Gastroesophageal sphincter (tissue), 4 donors: Measurements from ENCODE around the gene TMEM243. TPM values are rescaled to one million over a fixed set of nuclear protein-coding genes. Genes with fewer than 3 reads are reported as not detected.

Experiments
- ATAC-seq: fragments of 150-250 bp; one replicate; pipeline ENCODE4 v1.9.1; 2016; ENCODE audit warnings: mild to moderate bottlenecking, moderate library complexity
- H3K27ac ChIP-seq, 4 donors: fragments of 200-600 bp; sonication (generic) in 3 of 4; 1 replicate in 3 of 4; 2 replicates in 1 of 4; pipeline ENCODE4 v1.5.1; 2016 to 2019
- H3K27me3 ChIP-seq: fragments of 200-600 bp; sonication (generic); one replicate; pipeline ENCODE4 v1.5.1; 2019
- H3K36me3 ChIP-seq, 2 donors: fragments of 200-600 bp; sonication (generic); one replicate each; pipeline ENCODE4 v1.5.1; 2019; ENCODE audit warnings: control low read depth in 1 of 2
- H3K4me1 ChIP-seq, 3 donors: fragments of 200-600 bp; sonication (generic); 1 replicate in 2 of 3; 2 replicates in 1 of 3; pipeline ENCODE4 v1.5.1; 2016 to 2019; ENCODE audit warnings: control low read depth in 2 of 3
- H3K4me3 ChIP-seq, 2 donors: fragments of 200-600 bp; sonication (generic); one replicate each; pipeline ENCODE4 v1.5.1; 2019; ENCODE audit warnings: mild to moderate bottlenecking in 1 of 2, moderate library complexity in 1 of 2
- H3K9me3 ChIP-seq, 3 donors: fragments of 200-600 bp; sonication (generic); one replicate each; pipeline ENCODE4 v1.5.1; 2017 to 2019; ENCODE audit warnings: control low read depth in 2 of 3
- EP300 ChIP-seq: sonication (generic); formaldehyde crosslinking; IDR thresholded peaks from one replicate; pipeline ENCODE4 v1.6.1; 2017; ENCODE audit warnings: antibody characterized with exemption, mild to moderate bottlenecking
- POLR2A ChIP-seq, 2 donors: fragments of 450-650 bp; IDR thresholded peaks; one replicate each; pipeline ENCODE4 v1.6.1; 2017; ENCODE audit warnings: antibody characterized with exemption in 2 of 2, mild to moderate bottlenecking in 2 of 2, moderate library complexity in 1 of 2
- POLR2AphosphoS5 ChIP-seq: sonication (generic); formaldehyde crosslinking; IDR thresholded peaks from one replicate; pipeline ENCODE4 v1.6.1; 2017; ENCODE audit warnings: antibody characterized with exemption
- WGBS, 2 donors: methylation state at CpG; one replicate each; pipeline ENCODE4 v1.1.5; 2018; ENCODE audit warnings: low coverage in 1 of 2; 5-methylcytosine and 5-hydroxymethylcytosine counted together
- total RNA-seq, 4 donors: library from RNA; depleted of rRNA; stranded (reverse); fragments of >200 nt; gene quantifications; one replicate each; pipeline ENCODE4 v1.1.0, GENCODE V29; 2016
- TF ChIP-seq, protein P1 (sequence below), 4 experiments: fragments of 200-600 bp in 2 of 4; fragments of 450-650 bp in 2 of 4; sonication (generic) in 1 of 4; IDR thresholded peaks; one replicate each; pipeline ENCODE4 v1.5.1; 2017 to 2019; ENCODE audit warnings: antibody characterized with exemption in 4 of 4, mild to moderate bottlenecking in 2 of 4, moderate library complexity in 2 of 4

Gene TMEM243
- total RNA-seq, 4 donors from 2014 or later = 10.8 to 38.4 (median 22.1) TPM

DNA sequence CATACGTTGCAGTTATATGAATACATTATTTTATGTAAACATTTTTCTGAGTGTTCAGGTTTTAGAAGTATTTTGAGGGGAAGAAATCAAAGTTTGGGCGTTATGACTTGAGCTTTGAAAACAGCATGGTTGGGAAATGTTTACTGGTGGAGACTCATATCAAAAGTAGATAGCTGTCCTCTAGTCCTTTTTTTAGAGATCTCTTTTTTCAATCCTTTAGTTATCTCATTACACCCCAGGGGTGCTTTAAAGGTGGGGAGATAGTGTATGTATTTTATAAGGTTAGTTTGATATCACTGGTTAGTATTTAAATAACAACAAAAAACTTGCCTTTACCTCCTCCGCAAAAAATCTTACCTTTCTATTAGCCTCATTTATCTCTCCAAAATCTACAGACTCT is 65.0 kb downstream of the TMEM243 start:
- peaks cover 15 to 69% (median 19%) of the 10 kb centered on the region in 3 donors for H3K4me1 ChIP-seq
- 10 to 23% methylated on average over 3 of the region's 3 CpGs for WGBS, 2 donors
- no peak for ATAC-seq

DNA sequence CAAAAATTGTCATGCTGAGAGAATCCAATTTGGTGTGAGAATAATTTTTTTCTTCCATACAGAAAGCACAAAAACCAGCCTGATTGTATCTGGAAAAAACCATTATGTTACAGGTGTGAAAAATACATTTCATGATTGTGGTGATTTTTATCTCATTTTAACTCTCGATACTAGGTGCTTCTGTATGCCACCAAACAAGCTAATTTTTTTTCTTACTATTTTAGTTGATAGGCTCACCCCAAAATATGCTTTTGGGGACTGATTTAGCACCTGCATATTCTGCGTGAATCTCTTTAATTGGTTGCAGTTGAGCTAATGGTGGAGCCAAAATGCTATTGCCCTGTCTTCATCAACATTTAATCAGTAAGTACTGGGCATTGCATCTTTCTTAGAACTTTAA is 65.4 kb downstream of the TMEM243 start:
- no peak for ATAC-seq
- Histone ChIP-seq H3K4me3 (peak overlapping the region; percentile 67 to 92), H3K36me3 (no peaks in the 10 kb centered on the region), H3K27me3 (no peaks in the 10 kb centered on the region), H3K4me1 (peaks cover 15 to 65% (median 17%) of the 10 kb centered on the region in 3 donors), H3K27ac (peak overlapping the region; percentile 91 to 98 (median 96)), H3K9me3 (no peaks in the 10 kb centered on the region)
- 0 to 29% methylated on average over 1 to 2 of the region's 2 CpGs for WGBS, 2 donors
- TF ChIP-seq POLR2A (IDR thresholded peaks at IDR 0.05) (no peak), POLR2AphosphoS5 (no peak), EP300 (no peak)
- TF ChIP-seq, protein P1, sequence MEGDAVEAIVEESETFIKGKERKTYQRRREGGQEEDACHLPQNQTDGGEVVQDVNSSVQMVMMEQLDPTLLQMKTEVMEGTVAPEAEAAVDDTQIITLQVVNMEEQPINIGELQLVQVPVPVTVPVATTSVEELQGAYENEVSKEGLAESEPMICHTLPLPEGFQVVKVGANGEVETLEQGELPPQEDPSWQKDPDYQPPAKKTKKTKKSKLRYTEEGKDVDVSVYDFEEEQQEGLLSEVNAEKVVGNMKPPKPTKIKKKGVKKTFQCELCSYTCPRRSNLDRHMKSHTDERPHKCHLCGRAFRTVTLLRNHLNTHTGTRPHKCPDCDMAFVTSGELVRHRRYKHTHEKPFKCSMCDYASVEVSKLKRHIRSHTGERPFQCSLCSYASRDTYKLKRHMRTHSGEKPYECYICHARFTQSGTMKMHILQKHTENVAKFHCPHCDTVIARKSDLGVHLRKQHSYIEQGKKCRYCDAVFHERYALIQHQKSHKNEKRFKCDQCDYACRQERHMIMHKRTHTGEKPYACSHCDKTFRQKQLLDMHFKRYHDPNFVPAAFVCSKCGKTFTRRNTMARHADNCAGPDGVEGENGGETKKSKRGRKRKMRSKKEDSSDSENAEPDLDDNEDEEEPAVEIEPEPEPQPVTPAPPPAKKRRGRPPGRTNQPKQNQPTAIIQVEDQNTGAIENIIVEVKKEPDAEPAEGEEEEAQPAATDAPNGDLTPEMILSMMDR (IDR thresholded peaks at IDR 0.05) = no peak

More for the DNA sequence above, 65.0 kb downstream of the TMEM243 start:
- TF ChIP-seq POLR2A (IDR thresholded peaks at IDR 0.05) = no peak
- TF ChIP-seq EP300 = no peak
- TF ChIP-seq, protein P1 (IDR thresholded peaks at IDR 0.05) = no peak
- TF ChIP-seq POLR2AphosphoS5 = no peak
- Histone ChIP-seq H3K27ac (peak overlapping the region; percentile 47 to 98 (median 94)), H3K36me3 (no peaks in the 10 kb centered on the region), H3K9me3 (no peaks in the 10 kb centered on the region), H3K4me3 (peak overlapping the region; percentile 67 to 92), H3K27me3 (no peaks in the 10 kb centered on the region)

DNA sequence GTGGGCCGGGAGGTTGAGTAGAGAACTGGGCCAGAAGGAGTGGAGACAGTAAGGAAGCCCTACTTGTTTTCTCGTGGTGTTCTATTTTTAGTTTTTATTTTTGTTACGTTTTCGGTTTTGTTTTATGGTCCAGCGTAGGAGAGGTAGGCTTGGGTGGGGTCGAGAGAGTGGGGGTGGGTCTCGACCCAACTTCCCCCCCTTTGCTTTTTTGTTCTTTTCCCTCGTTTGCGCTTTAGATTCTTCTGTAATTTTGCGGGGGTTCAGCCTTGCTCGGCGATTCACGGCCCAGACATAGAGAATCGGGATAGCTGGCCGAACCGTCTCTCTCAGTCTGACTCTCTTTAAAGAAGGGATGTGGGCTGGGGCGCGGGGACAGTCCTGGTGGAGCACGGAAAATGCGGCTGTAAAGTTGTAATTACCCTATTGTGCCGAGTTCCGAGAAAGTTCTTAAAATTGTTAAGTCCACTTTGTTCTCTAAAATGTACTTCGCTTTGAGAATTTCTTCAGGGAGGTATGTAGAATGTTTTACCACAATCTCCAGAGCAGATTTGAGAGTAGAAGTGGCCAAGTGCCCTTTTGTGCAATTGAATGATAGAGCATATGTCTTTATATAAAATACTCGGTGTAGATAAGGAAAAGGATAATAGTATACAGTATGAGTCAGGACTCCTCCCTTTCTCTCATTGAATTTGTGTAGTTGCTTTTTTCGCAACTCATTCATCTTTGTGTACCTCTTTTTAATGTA is 66.5 kb downstream of the TMEM243 start:
- Histone ChIP-seq H3K36me3 (no peaks in the 10 kb centered on the region), H3K4me1 (peaks cover 15 to 58% (median 17%) of the 10 kb centered on the region in 3 donors), H3K9me3 (no peaks in the 10 kb centered on the region), H3K4me3 (peak overlapping the region; percentile 67 to 92), H3K27ac (peak overlapping the region; percentile 91 to 98 (median 96)), H3K27me3 (no peaks in the 10 kb centered on the region)
- TF ChIP-seq, protein P1 (IDR thresholded peaks at IDR 0.05) = no peak
- TF ChIP-seq EP300 (no peak), POLR2AphosphoS5 (no peak), POLR2A (IDR thresholded peaks at IDR 0.05) (no peak)
- no peak for ATAC-seq
- WGBS, 2 donors = 0% methylated on average over 9 to 21 of the region's 25 CpGs

- H3K9me3 ChIP-seq = no peaks in the 10 kb centered on the region
- H3K4me1 ChIP-seq = peaks cover 14 to 50% (median 17%) of the 10 kb centered on the region in 3 donors
- peak within 1 kb of the TSS; percentile 67 to 92 for H3K4me3 ChIP-seq
- WGBS, 2 donors = no CpG with 5 or more reads among the region's 71 CpGs
- TF ChIP-seq POLR2A (IDR thresholded peaks at IDR 0.05) = peak; percentile 78 to 88
- TF ChIP-seq, protein P1 (IDR thresholded peaks at IDR 0.05) = peak in 3 of 4 experiments; percentile 26 to 35 (median 33)
- peak; percentile 90 for TF ChIP-seq POLR2AphosphoS5
- TF ChIP-seq EP300 = no peak
- peak; percentile 96 for ATAC-seq
- H3K27me3 ChIP-seq = no peaks in the 10 kb centered on the region
- H3K27ac ChIP-seq = peak within 1 kb of the TSS; percentile 91 to 98 (median 96)
- H3K36me3 ChIP-seq = no peaks in the 10 kb centered on the region
Measured at GRCh38 chr7:87152112-87152896, 67.2 kb downstream of the TMEM243 start, which contains the start of gene DMTF1. TSS of gene DMTF1 (plus strand) at chr7:87152453. CDS start at chr7:87164942, 12,489 bp downstream.
